Endothelial cell of umbilical vein (primary cell): ENCODE data around the gene NYAP2. TPM values are rescaled to one million over a fixed set of nuclear protein-coding genes. Genes with fewer than 3 reads are reported as not detected.

Experiments
- BruUV-seq: library from RNA; stranded (reverse); fragments of 400-500 nt; replicated peaks from 2 replicates; lab custom pipeline; 2021; lab: Mats Ljungman, UMichigan
- CTCF ChIA-PET: fragments of 300-600, 350-600 bp; sonication (Branson Sonifier 250); formaldehyde crosslinking; loops from one replicate; lab custom pipeline; 2021; ENCODE audit warnings: antibody characterized with exemption, inconsistent platforms; lab: Charles Lee
- POLR2A ChIA-PET: fragments of 300-600, 350-600 bp; sonication (Branson Sonifier 250); formaldehyde crosslinking; loops from one replicate; lab custom pipeline; 2021; ENCODE audit warnings: antibody characterized with exemption, inconsistent platforms; lab: Charles Lee
- DNase-seq: peaks from one replicate; pipeline ENCODE4 v3.0.0-alpha.2; 2011; ENCODE audit warnings: low read depth, low spot score
- FAIRE-seq: peaks from 2 replicates; lab custom pipeline; 2011; peaks lifted over from hg19 to GRCh38; lab: Jason Lieb, UNC
- H2AFZ ChIP-seq: 2 replicates; pipeline ENCODE4 v1.6.0; 2012; ENCODE audit warnings: low read depth, low read length, control low read depth, inconsistent platforms
- H3K27ac ChIP-seq: 2 replicates; pipeline ENCODE4 v1.5.1; 2011; ENCODE audit warnings: low read depth, mild to moderate bottlenecking, control low read depth, low read length, moderate library complexity; ENCODE audit not compliant: insufficient read depth
- H3K27me3 ChIP-seq, 2 experiments: 2 replicates each; pipeline versions ENCODE4 v1.6.0 to v1.6.1; 2011; ENCODE audit warnings: low read length in 2 of 2, mixed read lengths in 1 of 2; ENCODE audit not compliant: control insufficient read depth in 2 of 2, insufficient read depth in 2 of 2
- H3K36me3 ChIP-seq, 2 experiments: 2 replicates in 1 of 2; 3 replicates in 1 of 2; pipeline ENCODE4 v1.5.1; 2011; ENCODE audit warnings: low read length in 2 of 2, mild to moderate bottlenecking in 1 of 2, moderate library complexity in 1 of 2; ENCODE audit not compliant: control insufficient read depth in 2 of 2, insufficient read depth in 2 of 2; ENCODE audit errors: extremely low read depth in 1 of 2
- H3K4me1 ChIP-seq: 3 replicates; pipeline ENCODE4 v1.5.1; 2011; ENCODE audit warnings: mild to moderate bottlenecking, low read length; ENCODE audit not compliant: control insufficient read depth, insufficient read depth; ENCODE audit errors: extremely low read depth
- H3K4me2 ChIP-seq: 2 replicates; pipeline ENCODE4 v1.6.1; 2011; ENCODE audit warnings: low read length, control low read depth, mixed read lengths; ENCODE audit not compliant: insufficient read depth
- H3K4me3 ChIP-seq, 3 experiments: fragments of 200-600 bp in 1 of 3; sonication (generic), shearing (Covaris generic) in 1 of 3; replicated peaks in 1 of 3; 2 replicates each; pipeline ENCODE4 v1.5.1; 2011 to 2016; ENCODE audit warnings: control low read depth in 3 of 3, low read length in 3 of 3, mild to moderate bottlenecking in 2 of 3, inconsistent platforms in 1 of 3, low read depth in 1 of 3, moderate library complexity in 1 of 3; ENCODE audit not compliant: insufficient read depth in 1 of 3
- H3K79me2 ChIP-seq: 2 replicates; pipeline ENCODE4 v1.6.0; 2012; ENCODE audit warnings: low read length, inconsistent platforms; ENCODE audit not compliant: control insufficient read depth, insufficient read depth
- H3K9ac ChIP-seq: replicated peaks from 2 replicates; pipeline ENCODE3; 2011; ENCODE audit warnings: low read length, control low read depth; ENCODE audit not compliant: insufficient read depth; ENCODE audit errors: extremely low read depth
- H3K9me1 ChIP-seq: replicated peaks from 3 replicates; pipeline ENCODE4 v1.6.0; 2011; ENCODE audit warnings: mild to moderate bottlenecking, low read length; ENCODE audit not compliant: control insufficient read depth, insufficient read depth; ENCODE audit errors: extremely low read depth
- H3K9me3 ChIP-seq: replicated peaks from 2 replicates; pipeline ENCODE4 v1.5.1; 2012; ENCODE audit warnings: low read length, inconsistent platforms; ENCODE audit not compliant: control insufficient read depth, insufficient read depth
- H4K20me1 ChIP-seq: replicated peaks from 2 replicates; pipeline ENCODE3; 2011; ENCODE audit warnings: mild to moderate bottlenecking, low read length; ENCODE audit not compliant: control insufficient read depth, insufficient read depth; ENCODE audit errors: extremely low read depth
- EZH2 ChIP-seq: IDR thresholded peaks from 2 replicates; pipeline ENCODE4 v1.6.1; 2012; ENCODE audit warnings: borderline replicate concordance, low read depth, mild to moderate bottlenecking, moderate library complexity, low read length, inconsistent platforms; ENCODE audit not compliant: severe bottlenecking
- FOS ChIP-seq: IDR thresholded peaks from 2 replicates; pipeline ENCODE4 v1.6.1; 2011; ENCODE audit warnings: mild to moderate bottlenecking, low read length, moderate library complexity, borderline replicate concordance; ENCODE audit not compliant: insufficient read depth
- GATA2 ChIP-seq: IDR thresholded peaks from 2 replicates; pipeline ENCODE4 v1.7.0; 2011; ENCODE audit warnings: low read depth, mild to moderate bottlenecking, moderate library complexity, mixed read lengths, low read length; ENCODE audit not compliant: insufficient read length, insufficient read depth
- JUN ChIP-seq: IDR thresholded peaks from 2 replicates; pipeline ENCODE4 v1.6.1; 2011; ENCODE audit warnings: borderline replicate concordance, low read depth; ENCODE audit not compliant: insufficient read length, insufficient read depth
- MYC ChIP-seq: IDR thresholded peaks from one replicate; pipeline ENCODE4 v1.6.1; 2011; ENCODE audit warnings: mild to moderate bottlenecking, low read depth, low read length
- POLR2A ChIP-seq: IDR thresholded peaks from 2 replicates; pipeline ENCODE4 v1.6.1; 2012; ENCODE audit warnings: low read depth, mild to moderate bottlenecking, control low read depth, low read length
- POLR2AphosphoS5 ChIP-seq: IDR thresholded peaks from 2 replicates; pipeline ENCODE4 v1.6.1; 2012; ENCODE audit warnings: low read depth, mild to moderate bottlenecking, control low read depth, low read length, moderate library complexity; ENCODE audit not compliant: insufficient read depth
- dilution Hi-C: fragments of 300-500 bp; cut with MboI; formaldehyde crosslinking; loops from one replicate; pipeline ENCODE4 v1.15.0; 2019; ENCODE audit warnings: low sequenced_read_pairs; ENCODE audit not compliant: extremely low pct_ligation_motif_present
- intact Hi-C: fragments of 100-400 bp; cut with micrococcal nuclease; formaldehyde crosslinking; loops from one replicate; pipeline ENCODE4 v1.10.0; 2022
- polyA plus RNA-seq, 4 experiments: library from polyadenylated mRNA; depleted of rRNA in 3 of 4; stranded (reverse) in 3 of 4; unstranded in 1 of 4; fragments of >200 nt; gene quantifications; 2 replicates each; pipeline versions ENCODE4 v1.2.1 to v1.2.3, GENCODE V29; 2011 to 2012; ENCODE audit warnings: missing spikeins in 1 of 4
- total RNA-seq: library from RNA; stranded (reverse); gene quantifications from 2 replicates; pipeline ENCODE4 v1.2.3, GENCODE V29; 2021
- TF ChIP-seq, protein P1 (sequence below), 2 donors: IDR thresholded peaks; 1 replicate in 1 of 2; 2 replicates in 1 of 2; pipeline ENCODE4 v1.5.1; 2011; ENCODE audit warnings: low read length in 2 of 2, mild to moderate bottlenecking in 2 of 2, moderate library complexity in 2 of 2, control low read depth in 1 of 2, inconsistent platforms in 1 of 2, low read depth in 1 of 2; ENCODE audit not compliant: insufficient read depth in 1 of 2; ENCODE audit errors: extremely low read depth in 1 of 2
- TF ChIP-seq, protein P2 (sequence below): IDR thresholded peaks from 2 replicates; pipeline ENCODE4 v1.6.1; 2011; ENCODE audit not compliant: insufficient read depth, insufficient read length

The NYAP2 gene
- total and polyA plus RNA-seq, 2 donors (not counting 3 experiments of a cell fraction or from before 2014, with no cell fraction given): not detected

DNA sequence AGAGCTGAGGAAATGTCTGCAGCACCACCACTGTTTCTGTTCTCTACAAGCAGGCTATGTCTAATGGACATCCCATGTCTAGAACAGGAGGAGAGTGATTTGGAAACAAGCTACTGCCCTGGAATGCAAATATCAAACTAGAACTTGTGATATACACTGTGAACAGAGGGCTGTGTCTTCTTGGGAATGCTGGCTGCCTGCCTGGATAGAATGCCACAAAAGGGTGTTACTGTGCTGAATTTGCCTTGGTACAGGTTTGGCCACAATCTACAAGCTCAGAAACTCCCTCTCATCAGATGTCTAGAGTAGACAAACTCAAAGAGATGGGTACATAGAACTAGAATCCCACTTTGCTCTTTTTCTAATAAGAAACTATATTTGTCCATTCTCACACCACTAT, 170.5 kb downstream of the NYAP2 start:
- Histone ChIP-seq H3K4me1 (no peaks in the 10 kb centered on the region), H3K27ac (no peak overlapping the region), H3K4me3 (no peak overlapping the region), H4K20me1 (no peaks in the 10 kb centered on the region), H3K79me2 (no peaks in the 10 kb centered on the region), H3K9me3 (peaks cover 2% of the 10 kb centered on the region), H2AFZ (no peak overlapping the region), H3K27me3 (no peaks in the 10 kb centered on the region), H3K9me1 (no peaks in the 10 kb centered on the region), H3K9ac (no peak overlapping the region), H3K4me2 (no peak overlapping the region), H3K36me3 (no peaks in the 10 kb centered on the region)
- intact Hi-C loops: no loop called here
- TF ChIP-seq, protein P1, sequence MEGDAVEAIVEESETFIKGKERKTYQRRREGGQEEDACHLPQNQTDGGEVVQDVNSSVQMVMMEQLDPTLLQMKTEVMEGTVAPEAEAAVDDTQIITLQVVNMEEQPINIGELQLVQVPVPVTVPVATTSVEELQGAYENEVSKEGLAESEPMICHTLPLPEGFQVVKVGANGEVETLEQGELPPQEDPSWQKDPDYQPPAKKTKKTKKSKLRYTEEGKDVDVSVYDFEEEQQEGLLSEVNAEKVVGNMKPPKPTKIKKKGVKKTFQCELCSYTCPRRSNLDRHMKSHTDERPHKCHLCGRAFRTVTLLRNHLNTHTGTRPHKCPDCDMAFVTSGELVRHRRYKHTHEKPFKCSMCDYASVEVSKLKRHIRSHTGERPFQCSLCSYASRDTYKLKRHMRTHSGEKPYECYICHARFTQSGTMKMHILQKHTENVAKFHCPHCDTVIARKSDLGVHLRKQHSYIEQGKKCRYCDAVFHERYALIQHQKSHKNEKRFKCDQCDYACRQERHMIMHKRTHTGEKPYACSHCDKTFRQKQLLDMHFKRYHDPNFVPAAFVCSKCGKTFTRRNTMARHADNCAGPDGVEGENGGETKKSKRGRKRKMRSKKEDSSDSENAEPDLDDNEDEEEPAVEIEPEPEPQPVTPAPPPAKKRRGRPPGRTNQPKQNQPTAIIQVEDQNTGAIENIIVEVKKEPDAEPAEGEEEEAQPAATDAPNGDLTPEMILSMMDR (IDR thresholded peaks at IDR 0.05; ENCODE audit: extremely low read depth in 1 of 2, insufficient read depth in 1 of 2, low read depth in 1 of 2, low read length in 2 of 2): no peak
- TF ChIP-seq EZH2: no peak
- TF ChIP-seq FOS: no peak
- TF ChIP-seq MYC: no peak
- TF ChIP-seq GATA2: no peak
- TF ChIP-seq JUN: no peak
- TF ChIP-seq, protein P2, sequence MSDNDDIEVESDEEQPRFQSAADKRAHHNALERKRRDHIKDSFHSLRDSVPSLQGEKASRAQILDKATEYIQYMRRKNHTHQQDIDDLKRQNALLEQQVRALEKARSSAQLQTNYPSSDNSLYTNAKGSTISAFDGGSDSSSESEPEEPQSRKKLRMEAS: no peak
- TF ChIP-seq POLR2AphosphoS5: no peak
- no peak for TF ChIP-seq POLR2A
- POLR2A ChIA-PET: no interaction called here
- dilution Hi-C loops: no loop called here
- CTCF ChIA-PET: no interaction called here
- FAIRE-seq (no peak), DNase-seq (no peak)
- no TSS peak for BruUV-seq
